ENCODE measurements around the gene KAZALD1. TPM values are rescaled to one million over a fixed set of nuclear protein-coding genes. Genes with fewer than 3 reads are reported as not detected.

The KAZALD1 gene
- total RNA-seq, 1 donor from 2014 or later: 2.0 TPM

GRCh38 chr10:101015582-101015973 lies 46.2 kb upstream of the KAZALD1 start:
- no peak for TF ChIP-seq CTCF (IDR thresholded peaks at IDR 0.05; ENCODE audit: insufficient read depth, low read length, poor library complexity, severe bottlenecking)
- Histone ChIP-seq H3K36me3 (ENCODE audit: control insufficient read depth, insufficient read depth, low read length) (no peaks in the 10 kb centered on the region), H3K4me3 (ENCODE audit: low read depth, low read length) (no peak overlapping the region), H3K27me3 (ENCODE audit: control insufficient read depth, insufficient read depth, low read length) (peaks cover 17% of the 10 kb centered on the region)
- DNase-seq (ENCODE audit: low read depth): no peak

- Histone ChIP-seq H3K36me3 (ENCODE audit: control insufficient read depth, insufficient read depth, low read length) (no peaks in the 10 kb centered on the region), H3K4me3 (ENCODE audit: low read depth, low read length) (no peak overlapping the region), H3K27me3 (ENCODE audit: control insufficient read depth, insufficient read depth, low read length) (peaks cover 17% of the 10 kb centered on the region)
- TF ChIP-seq CTCF (IDR thresholded peaks at IDR 0.05; ENCODE audit: insufficient read depth, low read length, poor library complexity, severe bottlenecking): no peak
- no peak for DNase-seq (ENCODE audit: low read depth)
Measured at GRCh38 chr10:101016814-101017213, 45.0 kb upstream of the KAZALD1 start.

- TF ChIP-seq CTCF (IDR thresholded peaks at IDR 0.05; ENCODE audit: insufficient read depth, low read length, poor library complexity, severe bottlenecking): no peak
- Histone ChIP-seq H3K4me3 (ENCODE audit: low read depth, low read length) (no peak overlapping the region), H3K27me3 (ENCODE audit: control insufficient read depth, insufficient read depth, low read length) (peaks cover 17% of the 10 kb centered on the region), H3K36me3 (ENCODE audit: control insufficient read depth, insufficient read depth, low read length) (no peaks in the 10 kb centered on the region)
- DNase-seq (ENCODE audit: low read depth): no peak
Measured at GRCh38 chr10:101018118-101018599, 43.6 kb upstream of the KAZALD1 start.

GRCh38 chr10:101018600-101019439 lies 43.0 kb upstream of the KAZALD1 start:
- Histone ChIP-seq H3K4me3 (ENCODE audit: low read depth, low read length) (no peak overlapping the region), H3K27me3 (ENCODE audit: control insufficient read depth, insufficient read depth, low read length) (peaks cover 17% of the 10 kb centered on the region), H3K36me3 (ENCODE audit: control insufficient read depth, insufficient read depth, low read length) (no peaks in the 10 kb centered on the region)
- DNase-seq (ENCODE audit: low read depth): no peak
- TF ChIP-seq CTCF (IDR thresholded peaks at IDR 0.05; ENCODE audit: insufficient read depth, low read length, poor library complexity, severe bottlenecking): peak; percentile 86

- Histone ChIP-seq H3K4me3 (ENCODE audit: low read depth, low read length) (no peak overlapping the region), H3K36me3 (ENCODE audit: control insufficient read depth, insufficient read depth, low read length) (no peaks in the 10 kb centered on the region), H3K27me3 (ENCODE audit: control insufficient read depth, insufficient read depth, low read length) (peaks cover 17% of the 10 kb centered on the region)
- no peak for DNase-seq (ENCODE audit: low read depth)
- TF ChIP-seq CTCF (IDR thresholded peaks at IDR 0.05; ENCODE audit: insufficient read depth, low read length, poor library complexity, severe bottlenecking): no peak
Measured at GRCh38 chr10:101019440-101019703, 42.4 kb upstream of the KAZALD1 start.
